ENCODE measurements around the gene RIMOC1. TPM values are rescaled to one million over a fixed set of nuclear protein-coding genes. Genes with fewer than 3 reads are reported as not detected.

The RIMOC1 gene
- total RNA-seq, 1 donor from 2014 or later = 31.5 TPM

- no peak for TF ChIP-seq CTCF (IDR thresholded peaks at IDR 0.05; ENCODE audit: unreplicated experiment)
- no peaks in the 10 kb centered on the region for H3K4me1 Mint-ChIP-seq (ENCODE audit: unreplicated experiment)
- H3K27ac Mint-ChIP-seq (ENCODE audit: unreplicated experiment) = no peak overlapping the region
- no peaks in the 10 kb centered on the region for H3K9me3 Mint-ChIP-seq (ENCODE audit: unreplicated experiment)
- H3K4me3 Mint-ChIP-seq (ENCODE audit: unreplicated experiment) = no peak overlapping the region
- no peaks in the 10 kb centered on the region for H3K36me3 Mint-ChIP-seq (ENCODE audit: low read depth, unreplicated experiment)
- H3K27me3 Mint-ChIP-seq (ENCODE audit: unreplicated experiment) = no peaks in the 10 kb centered on the region
- no peak for DNase-seq (ENCODE audit: low spot score)
These were observed 26.0 kb upstream of the RIMOC1 start for GRCh38 chr5:41878173-41878572.

- no peaks in the 10 kb centered on the region for H3K9me3 Mint-ChIP-seq (ENCODE audit: unreplicated experiment)
- H3K36me3 Mint-ChIP-seq (ENCODE audit: low read depth, unreplicated experiment) = no peaks in the 10 kb centered on the region
- no peaks in the 10 kb centered on the region for H3K4me1 Mint-ChIP-seq (ENCODE audit: unreplicated experiment)
- TF ChIP-seq CTCF (IDR thresholded peaks at IDR 0.05; ENCODE audit: unreplicated experiment) = no peak
- no peaks in the 10 kb centered on the region for H3K27me3 Mint-ChIP-seq (ENCODE audit: unreplicated experiment)
- DNase-seq (ENCODE audit: low spot score) = no peak
- no peak overlapping the region for H3K27ac Mint-ChIP-seq (ENCODE audit: unreplicated experiment)
- H3K4me3 Mint-ChIP-seq (ENCODE audit: unreplicated experiment) = no peak overlapping the region
These were observed 25.3 kb upstream of the RIMOC1 start for GRCh38 chr5:41878643-41879478.

GRCh38 chr5:41882765-41883164 is 21.4 kb upstream of the RIMOC1 start:
- no peak for TF ChIP-seq CTCF (IDR thresholded peaks at IDR 0.05; ENCODE audit: unreplicated experiment)
- no peak overlapping the region for H3K27ac Mint-ChIP-seq (ENCODE audit: unreplicated experiment)
- H3K4me1 Mint-ChIP-seq (ENCODE audit: unreplicated experiment) = no peaks in the 10 kb centered on the region
- H3K4me3 Mint-ChIP-seq (ENCODE audit: unreplicated experiment) = no peak overlapping the region
- H3K27me3 Mint-ChIP-seq (ENCODE audit: unreplicated experiment) = no peaks in the 10 kb centered on the region
- no peaks in the 10 kb centered on the region for H3K36me3 Mint-ChIP-seq (ENCODE audit: low read depth, unreplicated experiment)
- DNase-seq (ENCODE audit: low spot score) = no peak
- no peaks in the 10 kb centered on the region for H3K9me3 Mint-ChIP-seq (ENCODE audit: unreplicated experiment)

- no peak overlapping the region for H3K4me3 Mint-ChIP-seq (ENCODE audit: unreplicated experiment)
- H3K27me3 Mint-ChIP-seq (ENCODE audit: unreplicated experiment) = no peaks in the 10 kb centered on the region
- H3K4me1 Mint-ChIP-seq (ENCODE audit: unreplicated experiment) = no peaks in the 10 kb centered on the region
- no peaks in the 10 kb centered on the region for H3K9me3 Mint-ChIP-seq (ENCODE audit: unreplicated experiment)
- no peak for DNase-seq (ENCODE audit: low spot score)
- no peak overlapping the region for H3K27ac Mint-ChIP-seq (ENCODE audit: unreplicated experiment)
- H3K36me3 Mint-ChIP-seq (ENCODE audit: low read depth, unreplicated experiment) = no peaks in the 10 kb centered on the region
- no peak for TF ChIP-seq CTCF (IDR thresholded peaks at IDR 0.05; ENCODE audit: unreplicated experiment)
These were observed 20.9 kb upstream of the RIMOC1 start for GRCh38 chr5:41883243-41883642.

GRCh38 chr5:41883936-41884335 is 20.2 kb upstream of the RIMOC1 start:
- Mint-ChIP-seq H3K4me3 (ENCODE audit: unreplicated experiment) (no peak overlapping the region), H3K27ac (ENCODE audit: unreplicated experiment) (no peak overlapping the region), H3K27me3 (ENCODE audit: unreplicated experiment) (no peaks in the 10 kb centered on the region), H3K9me3 (ENCODE audit: unreplicated experiment) (no peaks in the 10 kb centered on the region), H3K36me3 (ENCODE audit: low read depth, unreplicated experiment) (no peaks in the 10 kb centered on the region), H3K4me1 (ENCODE audit: unreplicated experiment) (no peaks in the 10 kb centered on the region)
- TF ChIP-seq CTCF (IDR thresholded peaks at IDR 0.05; ENCODE audit: unreplicated experiment) = no peak
- no peak for DNase-seq (ENCODE audit: low spot score)
